B cell (primary cell): Measurements from ENCODE around the gene PLRG1. TPM values are rescaled to one million over a fixed set of nuclear protein-coding genes. Genes with fewer than 3 reads are reported as not detected.

ENCODE experiments used
- ATAC-seq: fragments of 200-7000 bp; cut with Tn5 transposase; one replicate; pipeline ENCODE4 v1.10.0; 2021; ENCODE audit warnings: low read depth, mild to moderate bottlenecking, moderate number of reproducible peaks, moderate library complexity
- CTCF ChIA-PET: fragments of 350-600 bp; sonication (Branson Sonifier 250); formaldehyde crosslinking; loops from one replicate; lab custom pipeline; 2021; ENCODE audit warnings: antibody characterized with exemption, inconsistent platforms; lab: Charles Lee
- POLR2A ChIA-PET: fragments of 350-600 bp; sonication (Branson Sonifier 250); formaldehyde crosslinking; loops from one replicate; lab custom pipeline; 2021; ENCODE audit warnings: antibody characterized with exemption; lab: Charles Lee
- DNase-seq: peaks from one replicate; pipeline ENCODE4 v3.0.0; 2013
- H2AFZ ChIP-seq: 2 replicates; pipeline ENCODE4 v1.6.1; 2012; ENCODE audit warnings: mild to moderate bottlenecking, low read depth, low read length; ENCODE audit not compliant: insufficient read depth, poor library complexity, severe bottlenecking
- H3K27ac ChIP-seq, 2 donors: 1 replicate in 1 of 2; 2 replicates in 1 of 2; pipeline ENCODE4 v1.5.1; 2012 to 2013; ENCODE audit warnings: low read length in 2 of 2, mild to moderate bottlenecking in 2 of 2, moderate library complexity in 1 of 2
- H3K27me3 ChIP-seq, 4 experiments: fragments of 200-600 bp in 1 of 4; sonication (generic) in 1 of 4; replicated peaks in 1 of 4; 1 replicate in 2 of 4; 2 replicates in 2 of 4; pipeline versions ENCODE4 v1.6.1 to v1.7.0; 2013 to 2016; ENCODE audit warnings: low read length in 3 of 4, mild to moderate bottlenecking in 2 of 4, mixed read lengths in 1 of 4, moderate library complexity in 1 of 4; ENCODE audit not compliant: insufficient read depth in 4 of 4, control insufficient read depth in 3 of 4; ENCODE audit errors: control extremely low read depth in 1 of 4
- H3K36me3 ChIP-seq, 2 experiments: replicated peaks in 1 of 2; 1 replicate in 1 of 2; 2 replicates in 1 of 2; pipeline versions ENCODE4 v1.6.1 to v1.7.1; 2013; ENCODE audit warnings: low read length in 1 of 2; ENCODE audit not compliant: insufficient read depth in 2 of 2, control insufficient read depth in 1 of 2; ENCODE audit errors: control extremely low read depth in 1 of 2, extremely low read depth in 1 of 2
- H3K4me1 ChIP-seq, 2 donors: fragments of 200-600 bp in 1 of 2; sonication (generic) in 1 of 2; 1 replicate in 1 of 2; 2 replicates in 1 of 2; pipeline versions ENCODE4 v1.5.1 to v1.6.1; 2013 to 2017; ENCODE audit warnings: low read length in 2 of 2; ENCODE audit not compliant: control insufficient read depth in 2 of 2, insufficient read depth in 2 of 2
- H3K4me2 ChIP-seq: replicated peaks from 2 replicates; pipeline ENCODE3; 2012; ENCODE audit warnings: mild to moderate bottlenecking, low read depth, low read length; ENCODE audit not compliant: poor library complexity, severe bottlenecking
- H3K4me3 ChIP-seq, 5 experiments: fragments of 200-600 bp in 1 of 5; sonication (generic) in 1 of 5; 1 replicate in 3 of 5; 2 replicates in 2 of 5; pipeline versions ENCODE4 v1.5.1 to v1.7.0; 2011 to 2016; ENCODE audit warnings: low read length in 4 of 5, mild to moderate bottlenecking in 4 of 5, low read depth in 2 of 5, control low read depth in 1 of 5, moderate library complexity in 1 of 5; ENCODE audit not compliant: insufficient read depth in 1 of 5; ENCODE audit errors: control extremely low read depth in 1 of 5, extremely low read depth in 1 of 5
- H3K79me2 ChIP-seq: fragments of 200-600 bp; sonication (generic); one replicate; pipeline ENCODE4 v1.6.0; 2016; ENCODE audit warnings: low read length; ENCODE audit not compliant: control insufficient read depth, insufficient read depth
- H3K9ac ChIP-seq: fragments of 200-600 bp; sonication (generic); 2 replicates; pipeline ENCODE4 v1.6.1; 2017; ENCODE audit warnings: mild to moderate bottlenecking, low read length, moderate library complexity
- H3K9me3 ChIP-seq, 3 donors: one replicate each; pipeline versions ENCODE4 v1.6.1 to v1.7.1; 2013; ENCODE audit warnings: low read length in 2 of 3; ENCODE audit not compliant: control insufficient read depth in 2 of 3, insufficient read depth in 1 of 3; ENCODE audit errors: control extremely low read depth in 1 of 3
- H4K20me1 ChIP-seq: 2 replicates; pipeline ENCODE4 v1.6.0; 2012; ENCODE audit warnings: mild to moderate bottlenecking, low read length; ENCODE audit not compliant: insufficient read depth, control insufficient read depth, poor library complexity, severe bottlenecking
- H3K27ac Mint-ChIP-seq: one replicate; pipeline ENCODE4 v1.8.0; 2021; ENCODE audit warnings: mixed read lengths
- H3K27me3 Mint-ChIP-seq: one replicate; pipeline ENCODE4 v1.8.0; 2021; ENCODE audit warnings: mixed read lengths
- H3K4me1 Mint-ChIP-seq: one replicate; pipeline ENCODE4 v1.8.0; 2021; ENCODE audit warnings: mixed read lengths
- H3K4me3 Mint-ChIP-seq: one replicate; pipeline ENCODE4 v1.8.0; 2021; ENCODE audit warnings: mixed read lengths
- H3K9me3 Mint-ChIP-seq: one replicate; pipeline ENCODE4 v1.8.0; 2022; ENCODE audit warnings: mixed read lengths; ENCODE audit not compliant: insufficient read depth
- EZH2 ChIP-seq: IDR thresholded peaks from 2 replicates; pipeline ENCODE4 v1.6.1; 2012; ENCODE audit warnings: borderline replicate concordance, low read depth, mild to moderate bottlenecking, moderate library complexity, low read length; ENCODE audit not compliant: insufficient read depth, poor library complexity, severe bottlenecking
- WGBS: methylation state at CpG from one replicate; pipeline ENCODE4 v1.1.5; 2013; ENCODE audit warnings: missing lambda C conversion rate; ENCODE audit not compliant: insufficient coverage; 5-methylcytosine and 5-hydroxymethylcytosine counted together
- intact Hi-C: fragments of 100-400 bp; cut with micrococcal nuclease; formaldehyde crosslinking; loops from one replicate; pipeline ENCODE4 v1.10.0; 2022
- polyA plus RNA-seq: library from polyadenylated mRNA; depleted of rRNA; stranded (reverse); fragments of >200 nt; gene quantifications from 2 replicates; pipeline ENCODE4 v1.2.3, GENCODE V29; 2012
- total RNA-seq, 2 donors: library from RNA; stranded (reverse); fragments of 120-200 nt in 1 of 2; gene quantifications; 1 replicate in 1 of 2; 2 replicates in 1 of 2; pipeline versions ENCODE4 v1.2.3 to v1.2.4, GENCODE V29; 2013 to 2022
- TF ChIP-seq, protein P1 (sequence below): fragments of 200-600 bp; IDR thresholded peaks from one replicate; pipeline ENCODE4 v1.8.0; 2022; ENCODE audit warnings: antibody characterized with exemption, mild to moderate bottlenecking

Gene PLRG1
- total and polyA plus RNA-seq, 2 donors (not counting 1 experiment from before 2014, with no cell fraction given), result 41.8 to 79.0 TPM

DNA sequence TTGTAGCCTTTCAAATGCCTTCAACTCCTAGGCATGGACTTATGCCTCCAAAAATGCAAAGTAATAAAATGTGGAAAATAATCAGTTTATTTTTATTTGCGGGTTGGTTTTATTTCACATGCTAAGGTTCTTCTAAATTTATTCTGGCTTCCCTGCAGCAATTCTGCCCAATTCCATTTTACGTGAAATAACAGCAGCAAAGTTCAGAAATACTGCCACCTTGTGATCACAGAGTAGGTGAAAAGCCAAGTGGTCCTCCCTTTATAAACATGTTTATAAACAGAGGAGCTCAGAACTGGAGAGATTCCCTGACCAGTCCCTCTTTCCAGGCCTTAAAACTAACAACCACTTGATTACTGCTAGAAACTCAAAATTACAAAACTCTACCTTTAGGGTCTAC is 43.9 kb downstream of the PLRG1 start:
- Mint-ChIP-seq H3K4me1 (no peaks in the 10 kb centered on the region), H3K27me3 (peaks cover 36% of the 10 kb centered on the region), H3K27ac (no peak overlapping the region), H3K9me3 (no peaks in the 10 kb centered on the region), H3K4me3 (no peak overlapping the region)
- no peak for TF ChIP-seq EZH2
- TF ChIP-seq, protein P1, sequence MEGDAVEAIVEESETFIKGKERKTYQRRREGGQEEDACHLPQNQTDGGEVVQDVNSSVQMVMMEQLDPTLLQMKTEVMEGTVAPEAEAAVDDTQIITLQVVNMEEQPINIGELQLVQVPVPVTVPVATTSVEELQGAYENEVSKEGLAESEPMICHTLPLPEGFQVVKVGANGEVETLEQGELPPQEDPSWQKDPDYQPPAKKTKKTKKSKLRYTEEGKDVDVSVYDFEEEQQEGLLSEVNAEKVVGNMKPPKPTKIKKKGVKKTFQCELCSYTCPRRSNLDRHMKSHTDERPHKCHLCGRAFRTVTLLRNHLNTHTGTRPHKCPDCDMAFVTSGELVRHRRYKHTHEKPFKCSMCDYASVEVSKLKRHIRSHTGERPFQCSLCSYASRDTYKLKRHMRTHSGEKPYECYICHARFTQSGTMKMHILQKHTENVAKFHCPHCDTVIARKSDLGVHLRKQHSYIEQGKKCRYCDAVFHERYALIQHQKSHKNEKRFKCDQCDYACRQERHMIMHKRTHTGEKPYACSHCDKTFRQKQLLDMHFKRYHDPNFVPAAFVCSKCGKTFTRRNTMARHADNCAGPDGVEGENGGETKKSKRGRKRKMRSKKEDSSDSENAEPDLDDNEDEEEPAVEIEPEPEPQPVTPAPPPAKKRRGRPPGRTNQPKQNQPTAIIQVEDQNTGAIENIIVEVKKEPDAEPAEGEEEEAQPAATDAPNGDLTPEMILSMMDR, result peak; percentile 70
- CTCF ChIA-PET, result interaction anchor here (0.9 to 7.8 kb wide), 11 partner anchors 9 to 214 kb away, joined by 3 to 98 read pairs (median 4); no protein-coding TSS in a partner anchor
- WGBS, result no CpG with 5 or more reads among the region's 2 CpGs
- Histone ChIP-seq H3K9ac (no peak overlapping the region), H3K4me1 (no peaks in the 10 kb centered on the region), H3K27me3 (peaks cover 0 to 10% (median 2%) of the 10 kb centered on the region in 4 experiments), H3K36me3 (no peaks in the 10 kb centered on the region), H3K4me2 (no peak overlapping the region), H3K79me2 (no peaks in the 10 kb centered on the region), H3K9me3 (no peaks in the 10 kb centered on the region), H3K4me3 (no peak overlapping the region), H3K27ac (no peak overlapping the region), H4K20me1 (no peaks in the 10 kb centered on the region), H2AFZ (no peak overlapping the region)
- ATAC-seq (no peak), DNase-seq (peak; percentile 58)
- intact Hi-C loops, result loop anchor here (1.0 to 2.0 kb wide), 2 partner anchors 107 to 177 kb away; no protein-coding TSS in a partner anchor
- POLR2A ChIA-PET, result no interaction called here

DNA sequence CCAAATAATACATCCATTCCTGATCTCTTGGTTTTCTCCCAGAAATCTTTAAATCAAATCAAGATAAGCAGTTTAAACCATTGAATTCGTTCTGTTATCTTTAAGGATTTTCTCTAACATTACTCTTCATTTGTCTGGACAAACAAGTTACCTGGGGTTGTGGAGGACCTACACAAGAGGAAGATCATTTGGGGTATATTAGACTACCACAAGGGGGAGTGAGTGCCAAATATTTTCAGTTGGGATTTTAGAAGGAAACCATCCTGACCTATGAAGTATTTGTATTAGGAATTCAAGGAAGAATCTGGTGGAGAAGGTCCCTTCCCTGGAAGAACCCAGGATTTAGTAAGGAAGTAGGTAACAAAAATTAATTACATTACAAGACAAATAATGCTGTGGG is 46.6 kb downstream of the PLRG1 start:
- ATAC-seq, result no peak
- Histone ChIP-seq H3K36me3 (no peaks in the 10 kb centered on the region), H3K27me3 (peaks cover 0 to 8% (median 3%) of the 10 kb centered on the region in 4 experiments), H3K9me3 (no peaks in the 10 kb centered on the region), H3K4me3 (no peak overlapping the region), H3K4me2 (no peak overlapping the region), H4K20me1 (no peaks in the 10 kb centered on the region), H3K9ac (no peak overlapping the region), H3K27ac (no peak overlapping the region), H2AFZ (no peak overlapping the region), H3K4me1 (no peaks in the 10 kb centered on the region), H3K79me2 (no peaks in the 10 kb centered on the region)
- WGBS, result no CpG with 5 or more reads among the region's 1 CpG
- Mint-ChIP-seq H3K4me3 (no peak overlapping the region), H3K27me3 (peaks cover 41% of the 10 kb centered on the region), H3K4me1 (no peaks in the 10 kb centered on the region), H3K27ac (no peak overlapping the region), H3K9me3 (no peaks in the 10 kb centered on the region)
- peak; percentile 35 for DNase-seq
- POLR2A ChIA-PET, result no interaction called here
- intact Hi-C loops, result no loop called here
- CTCF ChIA-PET, result interaction anchor here (0.8 to 7.8 kb wide), 8 partner anchors 8 to 174 kb away, joined by 3 to 98 read pairs (median 4); partner anchors contain the start of gene DCHS2
- no peak for TF ChIP-seq EZH2
- TF ChIP-seq, protein P1, result peak; percentile 73
